Natural killer cell (primary cell): Measurements from ENCODE around the gene NRK. TPM values are rescaled to one million over a fixed set of nuclear protein-coding genes. Genes with fewer than 3 reads are reported as not detected.

ENCODE experiments used
- ATAC-seq, 3 donors: fragments of 150-1000 bp in 2 of 3; fragments of 200-7000 bp in 1 of 3; cut with Tn5 transposase; 1 replicate in 1 of 3; 2 replicates in 2 of 3; pipeline ENCODE4 v1.10.0; 2021; ENCODE audit warnings: mild to moderate bottlenecking in 2 of 3, moderate library complexity in 2 of 3
- DNase-seq, 2 donors: peaks; one replicate each; pipeline versions ENCODE4 v3.0.0 to v3.0.0-alpha.2; 2013 to 2021; ENCODE audit warnings: mixed read lengths in 1 of 2
- H3K27ac ChIP-seq: one replicate; pipeline ENCODE4 v1.5.1; 2013; ENCODE audit warnings: mild to moderate bottlenecking, low read length
- H3K27me3 ChIP-seq: one replicate; pipeline ENCODE4 v1.6.1; 2013; ENCODE audit warnings: low read length; ENCODE audit not compliant: control insufficient read depth, insufficient read depth
- H3K36me3 ChIP-seq: one replicate; pipeline ENCODE4 v1.6.1; 2013; ENCODE audit warnings: low read length; ENCODE audit not compliant: control insufficient read depth, insufficient read depth
- H3K4me1 ChIP-seq: one replicate; pipeline ENCODE4 v1.6.1; 2013; ENCODE audit warnings: low read length; ENCODE audit not compliant: control insufficient read depth, insufficient read depth
- H3K4me3 ChIP-seq: one replicate; pipeline ENCODE4 v1.5.1; 2013; ENCODE audit warnings: low read length
- H3K9me3 ChIP-seq: one replicate; pipeline ENCODE4 v1.6.1; 2013; ENCODE audit warnings: low read length; ENCODE audit not compliant: control insufficient read depth, insufficient read depth
- H3K27ac Mint-ChIP-seq, 2 donors: one replicate each; pipeline ENCODE4 v1.8.0; 2022; ENCODE audit warnings: mild to moderate bottlenecking in 2 of 2, mixed read lengths in 2 of 2, moderate library complexity in 1 of 2
- H3K27me3 Mint-ChIP-seq, 2 donors: one replicate each; pipeline ENCODE4 v1.8.0; 2022; ENCODE audit warnings: low read depth in 2 of 2, mixed read lengths in 2 of 2
- H3K36me3 Mint-ChIP-seq: one replicate; pipeline ENCODE4 v1.8.0; 2022; ENCODE audit warnings: mixed read lengths
- H3K4me1 Mint-ChIP-seq, 2 donors: one replicate each; pipeline ENCODE4 v1.8.0; 2022; ENCODE audit warnings: mixed read lengths in 2 of 2
- H3K4me3 Mint-ChIP-seq: one replicate; pipeline ENCODE4 v1.8.0; 2022; ENCODE audit warnings: mild to moderate bottlenecking, moderate library complexity, mixed read lengths
- H3K9me3 Mint-ChIP-seq, 2 donors: one replicate each; pipeline ENCODE4 v1.8.0; 2022; ENCODE audit warnings: mixed read lengths in 2 of 2
- CTCF ChIP-seq: fragments of 200-600 bp; IDR thresholded peaks from one replicate; pipeline ENCODE4 v1.8.0; 2022; ENCODE audit warnings: antibody characterized with exemption
- WGBS: methylation state at CpG from one replicate; pipeline ENCODE4 v1.1.7; 2013; ENCODE audit warnings: missing lambda C conversion rate; ENCODE audit not compliant: insufficient coverage; 5-methylcytosine and 5-hydroxymethylcytosine counted together
- intact Hi-C: fragments of 100-400 bp; cut with micrococcal nuclease; formaldehyde crosslinking; loops from one replicate; pipeline ENCODE4 v1.14.2; 2022
- total RNA-seq, 4 donors: library from RNA; stranded (reverse); fragments of 120-200 nt in 1 of 4; gene quantifications; one replicate each; pipeline versions ENCODE4 v1.2.3 to v1.2.4, GENCODE V29; 2013 to 2022

The NRK gene
- total RNA-seq, 3 donors from 2014 or later (not counting 1 experiment from before 2014, with no cell fraction given) = not detected

GRCh38 chrX:105820247-105820646 is 2.1 kb upstream of the NRK start:
- Histone ChIP-seq H3K4me1 (no peaks in the 10 kb centered on the region), H3K4me3 (no peak overlapping the region), H3K27me3 (no peaks in the 10 kb centered on the region), H3K27ac (no peak overlapping the region), H3K36me3 (no peaks in the 10 kb centered on the region), H3K9me3 (no peaks in the 10 kb centered on the region)
- Mint-ChIP-seq H3K9me3 (peaks cover 0 to 5% of the 10 kb centered on the region in 2 donors), H3K4me3 (no peak overlapping the region), H3K27ac (no peak overlapping the region), H3K36me3 (peaks cover 9% of the 10 kb centered on the region), H3K27me3 (peaks cover 7 to 33% of the 10 kb centered on the region in 2 donors), H3K4me1 (no peaks in the 10 kb centered on the region)
- intact Hi-C loops = no loop called here
- no peak for ATAC-seq
- TF ChIP-seq CTCF = no peak
- no peak for DNase-seq
- WGBS = 17% methylated on average over 7 of the region's 7 CpGs

- Mint-ChIP-seq H3K4me1 (no peaks in the 10 kb centered on the region), H3K9me3 (peaks cover 0 to 5% of the 10 kb centered on the region in 2 donors), H3K27ac (no peak overlapping the region), H3K36me3 (peaks cover 9% of the 10 kb centered on the region), H3K27me3 (peaks cover 7 to 30% of the 10 kb centered on the region in 2 donors), H3K4me3 (no peak overlapping the region)
- H3K27me3 ChIP-seq = no peaks in the 10 kb centered on the region
- intact Hi-C loops = no loop called here
- H3K4me3 ChIP-seq = no peak overlapping the region
- no peaks in the 10 kb centered on the region for H3K36me3 ChIP-seq
- no peaks in the 10 kb centered on the region for H3K4me1 ChIP-seq
- no peak overlapping the region for H3K27ac ChIP-seq
- DNase-seq = no peak
- H3K9me3 ChIP-seq = no peaks in the 10 kb centered on the region
- 5% methylated on average over 28 of the region's 28 CpGs for WGBS
- ATAC-seq = no peak
- no peak for TF ChIP-seq CTCF
These were observed 743 bp upstream of the NRK start for GRCh38 chrX:105821471-105822121.

- no peaks in the 10 kb centered on the region for H3K27me3 ChIP-seq
- H3K4me1 ChIP-seq = no peaks in the 10 kb centered on the region
- no peak for ATAC-seq
- no peak for DNase-seq
- 10% methylated on average over 14 of the region's 17 CpGs for WGBS
- no peaks in the 10 kb centered on the region for H3K4me1 Mint-ChIP-seq
- H3K36me3 Mint-ChIP-seq = peaks cover 9% of the 10 kb centered on the region
- no peaks in the 10 kb centered on the region for H3K9me3 ChIP-seq
- H3K4me3 Mint-ChIP-seq = no peak overlapping the region
- no peaks in the 10 kb centered on the region for H3K36me3 ChIP-seq
- H3K4me3 ChIP-seq = no peak overlapping the region
- no peak overlapping the region for H3K27ac Mint-ChIP-seq
- intact Hi-C loops = no loop called here
- peaks cover 7 to 30% of the 10 kb centered on the region in 2 donors for H3K27me3 Mint-ChIP-seq
- no peak for TF ChIP-seq CTCF
- H3K27ac ChIP-seq = no peak overlapping the region
- H3K9me3 Mint-ChIP-seq = peaks cover 3 to 5% of the 10 kb centered on the region in 2 donors
These were observed 735 bp downstream of the NRK start for GRCh38 chrX:105823092-105823455.

GRCh38 chrX:105829011-105829410 is 6.7 kb downstream of the NRK start:
- H3K36me3 Mint-ChIP-seq = no peaks in the 10 kb centered on the region
- WGBS = no CpG with 5 or more reads among the region's 1 CpG
- no peak for TF ChIP-seq CTCF
- no peak overlapping the region for H3K4me3 Mint-ChIP-seq
- H3K4me3 ChIP-seq = no peak overlapping the region
- H3K27ac ChIP-seq = no peak overlapping the region
- no peak overlapping the region for H3K27ac Mint-ChIP-seq
- H3K4me1 Mint-ChIP-seq = no peaks in the 10 kb centered on the region
- H3K36me3 ChIP-seq = no peaks in the 10 kb centered on the region
- no peaks in the 10 kb centered on the region for H3K4me1 ChIP-seq
- H3K27me3 ChIP-seq = no peaks in the 10 kb centered on the region
- intact Hi-C loops = no loop called here
- no peaks in the 10 kb centered on the region for H3K27me3 Mint-ChIP-seq
- no peaks in the 10 kb centered on the region for H3K9me3 ChIP-seq
- DNase-seq (no peak), ATAC-seq (no peak)
- H3K9me3 Mint-ChIP-seq = peaks cover 0 to 3% of the 10 kb centered on the region in 2 donors
